Activated naive CD4-positive, alpha-beta T cell treated with anti-CD3 and anti-CD28 coated beads for 36 hours (primary cell): ENCODE results near the gene SLC15A3. TPM values are rescaled to one million over a fixed set of nuclear protein-coding genes. Genes with fewer than 3 reads are reported as not detected.
"Not testable (repeated sequence)": the region's sequence is repeated elsewhere in the genome, so short reads cannot be mapped to it uniquely, and the experiment has no call there.

ENCODE experiments used
- CTCF ChIA-PET: fragments of 350-600 bp; sonication (Branson Sonifier 250); formaldehyde crosslinking; loops from one replicate; lab custom pipeline; 2021; ENCODE audit warnings: antibody characterized with exemption; lab: Charles Lee
- DNase-seq: peaks from one replicate; pipeline ENCODE4 v3.0.0-alpha.2; 2020
- H3K27ac Mint-ChIP-seq: one replicate; pipeline ENCODE4 v1.8.0; 2021; ENCODE audit warnings: mild to moderate bottlenecking, mixed read lengths
- H3K27me3 Mint-ChIP-seq: one replicate; pipeline ENCODE4 v1.8.0; 2021; ENCODE audit warnings: low read depth, mixed read lengths
- H3K36me3 Mint-ChIP-seq: one replicate; pipeline ENCODE4 v1.8.0; 2021; ENCODE audit warnings: low read depth, mixed read lengths
- H3K4me1 Mint-ChIP-seq: one replicate; pipeline ENCODE4 v1.8.0; 2021; ENCODE audit warnings: low read depth, mixed read lengths
- H3K4me3 Mint-ChIP-seq: one replicate; pipeline ENCODE4 v1.8.0; 2021; ENCODE audit warnings: mild to moderate bottlenecking, moderate library complexity, mixed read lengths
- H3K9me3 Mint-ChIP-seq: one replicate; pipeline ENCODE4 v1.8.0; 2021; ENCODE audit warnings: mixed read lengths
- intact Hi-C: fragments of 100-400 bp; cut with micrococcal nuclease; formaldehyde crosslinking; loops from one replicate; pipeline ENCODE4 v1.15.1; 2023
- total RNA-seq, 2 experiments: library from RNA; stranded (reverse); gene quantifications; one replicate each; pipeline ENCODE4 v1.2.3, GENCODE V29; 2021

SLC15A3 gene
- total RNA-seq, 2 experiments from 2014 or later = 5.6 to 5.8 TPM

DNA sequence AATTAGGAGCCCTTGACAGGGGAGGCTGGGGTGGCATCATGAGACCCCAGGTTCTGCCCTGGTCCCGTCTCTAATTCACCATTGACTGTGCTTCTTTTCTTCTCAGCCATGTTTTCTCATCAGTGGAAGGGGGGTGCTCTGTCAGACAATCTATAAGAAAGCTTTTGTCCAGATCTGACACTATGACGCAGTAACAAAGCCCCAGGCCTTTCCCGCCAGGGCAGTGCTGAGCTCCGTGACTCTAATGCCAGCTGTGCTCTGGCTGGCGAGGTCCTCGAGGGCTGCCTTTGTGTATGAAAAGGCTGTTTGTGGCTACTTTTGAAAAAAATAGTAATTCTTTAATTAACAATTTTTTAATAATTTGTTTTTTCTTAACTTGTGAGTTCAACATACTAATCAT is 22.8 kb upstream of the SLC15A3 start:
- peak overlapping the region; percentile 89 for H3K4me3 Mint-ChIP-seq
- peak overlapping the region; percentile 97 for H3K27ac Mint-ChIP-seq
- no peaks in the 10 kb centered on the region for H3K9me3 Mint-ChIP-seq
- H3K36me3 Mint-ChIP-seq = peaks cover 68% of the 10 kb centered on the region
- H3K27me3 Mint-ChIP-seq = no peaks in the 10 kb centered on the region
- peaks cover 51% of the 10 kb centered on the region for H3K4me1 Mint-ChIP-seq
- CTCF ChIA-PET = interaction anchor here (0.6 to 1.4 kb wide), 2 partner anchors 102 to 202 kb away, joined by 3 read pairs; no protein-coding TSS in a partner anchor
- intact Hi-C loops = loop anchor here (1.0 kb wide), 1 partner anchor 12 kb away; no protein-coding TSS in a partner anchor
- peak; percentile 60 for DNase-seq

- H3K4me1 Mint-ChIP-seq = peaks cover 47% of the 10 kb centered on the region
- intact Hi-C loops = loop anchor here (1.0 kb wide), 1 partner anchor 12 kb away; no protein-coding TSS in a partner anchor
- not testable (repeated sequence) for DNase-seq, H3K9me3 Mint-ChIP-seq, H3K27me3 Mint-ChIP-seq
- CTCF ChIA-PET = interaction anchor here (0.9 to 1.4 kb wide), 2 partner anchors 30 to 103 kb away, joined by 3 read pairs; no protein-coding TSS in a partner anchor
- H3K27ac Mint-ChIP-seq = peak overlapping the region; percentile 97
- peaks cover 66% of the 10 kb centered on the region for H3K36me3 Mint-ChIP-seq
- H3K4me3 Mint-ChIP-seq = peak overlapping the region; percentile 89
Measured at GRCh38 chr11:60974316-60974715, 22.3 kb upstream of the SLC15A3 start.

DNA sequence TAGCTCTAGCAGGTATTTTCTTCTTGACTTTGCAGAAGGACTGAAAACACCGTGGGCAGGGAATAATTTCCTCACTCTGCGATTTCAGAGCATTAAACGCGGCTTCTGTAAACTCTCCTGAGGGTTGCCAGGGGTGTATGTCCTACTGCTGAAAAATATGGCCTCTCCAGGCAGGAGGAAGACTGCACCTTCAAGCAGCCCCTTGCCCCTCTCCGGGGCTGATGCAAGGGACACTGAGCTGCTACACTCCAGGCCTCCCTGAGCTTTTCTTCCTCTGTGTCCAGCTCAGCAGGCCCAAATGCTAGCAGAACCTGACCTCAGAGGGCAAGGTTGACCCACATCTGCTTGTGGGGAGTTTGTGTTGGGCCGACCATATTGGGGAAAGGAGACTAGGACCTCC is 21.7 kb upstream of the SLC15A3 start:
- H3K36me3 Mint-ChIP-seq = peaks cover 64% of the 10 kb centered on the region
- intact Hi-C loops = loop anchor here (1.0 kb wide), 1 partner anchor 13 kb away; no protein-coding TSS in a partner anchor
- CTCF ChIA-PET = interaction anchor here (0.9 kb wide), 1 partner anchor 30 kb away, joined by 3 read pairs; no protein-coding TSS in a partner anchor
- no peak for DNase-seq
- H3K4me3 Mint-ChIP-seq = peak overlapping the region; percentile 89
- H3K4me1 Mint-ChIP-seq = peaks cover 41% of the 10 kb centered on the region
- no peaks in the 10 kb centered on the region for H3K27me3 Mint-ChIP-seq
- peak overlapping the region; percentile 97 for H3K27ac Mint-ChIP-seq
- H3K9me3 Mint-ChIP-seq = no peaks in the 10 kb centered on the region

DNA sequence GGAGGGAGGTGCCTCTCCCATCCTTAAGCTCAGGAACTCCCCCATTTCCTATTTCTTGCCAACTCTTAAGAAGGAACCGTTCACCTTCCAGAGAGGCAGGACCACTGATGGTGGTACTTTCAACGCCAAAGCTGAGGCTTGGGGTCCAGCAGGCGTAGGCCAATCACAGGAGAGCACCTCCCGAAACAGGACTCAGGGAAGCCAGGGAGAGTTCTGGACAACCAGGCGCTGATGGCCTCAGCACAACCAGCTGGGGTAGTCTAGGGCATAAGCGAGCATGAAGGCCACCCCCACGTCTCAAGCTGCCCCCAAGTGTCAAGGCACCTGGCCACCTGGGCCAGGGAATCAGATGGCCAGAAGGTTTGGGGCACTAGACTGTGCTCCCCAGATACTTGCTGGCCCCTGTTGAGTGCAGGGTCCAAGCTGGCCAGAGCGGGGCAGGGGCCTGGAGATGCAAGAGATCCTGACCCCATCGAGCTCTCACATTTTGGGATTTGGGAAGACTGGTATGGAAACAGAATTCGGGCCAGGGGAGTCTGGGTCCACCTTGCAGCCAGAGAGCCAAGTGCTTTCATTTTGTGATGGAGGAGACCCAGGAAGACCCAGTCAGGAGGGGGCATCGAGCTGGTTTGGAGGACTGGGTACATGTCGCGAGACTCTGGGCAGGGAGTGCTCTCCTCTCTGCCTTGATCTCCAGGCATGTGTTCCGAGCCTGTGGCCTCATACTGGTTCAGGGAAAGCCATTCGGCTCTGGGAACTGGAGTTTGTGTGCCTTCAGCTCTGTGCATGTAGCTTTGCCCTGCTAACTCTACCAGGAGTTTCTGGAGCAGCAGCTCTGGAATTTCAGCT is 20.4 kb upstream of the SLC15A3 start:
- Mint-ChIP-seq H3K4me1 (peaks cover 28% of the 10 kb centered on the region), H3K27me3 (no peaks in the 10 kb centered on the region), H3K4me3 (peak overlapping the region; percentile 89), H3K9me3 (peaks cover 4% of the 10 kb centered on the region), H3K36me3 (peaks cover 55% of the 10 kb centered on the region), H3K27ac (peak overlapping the region; percentile 97)
- CTCF ChIA-PET = interaction anchor here (0.6 to 1.9 kb wide), 5 partner anchors 18 to 147 kb away, joined by 3 to 6 read pairs (median 3); no protein-coding TSS in a partner anchor
- intact Hi-C loops = loop anchor here (1.0 kb wide), 1 partner anchor 139 kb away; no protein-coding TSS in a partner anchor
- peak; percentile 67 for DNase-seq

DNA sequence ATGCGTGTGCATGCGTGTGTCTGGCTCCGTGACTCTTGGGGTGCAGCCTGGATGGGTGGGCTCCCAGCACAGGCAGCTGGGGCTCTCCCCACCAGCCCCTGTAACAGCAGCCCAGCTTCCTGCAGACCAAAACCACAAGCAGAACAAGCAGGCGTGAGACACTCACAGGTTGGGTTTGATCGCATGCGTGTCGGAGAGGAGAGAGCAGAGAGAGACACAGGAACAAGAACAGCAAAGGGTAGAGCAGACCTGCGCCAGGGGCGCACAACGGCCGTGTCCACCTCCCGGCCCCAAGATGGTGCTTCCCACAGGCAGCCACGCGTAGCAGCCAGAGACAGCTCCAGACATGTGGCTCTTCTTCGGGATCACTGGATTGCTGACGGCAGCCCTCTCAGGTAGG is 19.5 kb upstream of the SLC15A3 start, which contains the start of gene CD6:
TSS of gene CD6 (plus strand) at position 161 of the 400 bp plus-strand sequence. CDS start at position 347, 186 bp downstream.
- peaks cover 48% of the 10 kb centered on the region for H3K36me3 Mint-ChIP-seq
- peaks cover 4% of the 10 kb centered on the region for H3K9me3 Mint-ChIP-seq
- H3K4me3 Mint-ChIP-seq = peak within 1 kb of the TSS; percentile 89
- intact Hi-C loops = loop anchor here (1.0 to 2.0 kb wide), 3 partner anchors 52 to 190 kb away; partner anchors contain the start of gene VPS37C
- CTCF ChIA-PET = interaction anchor here (0.5 to 4.3 kb wide), 12 partner anchors 18 to 1156 kb away, joined by 3 to 28 read pairs (median 4); no protein-coding TSS in a partner anchor
- peaks cover 20% of the 10 kb centered on the region for H3K4me1 Mint-ChIP-seq
- peak; percentile 84 for DNase-seq
- H3K27me3 Mint-ChIP-seq = no peaks in the 10 kb centered on the region
- H3K27ac Mint-ChIP-seq = peak within 1 kb of the TSS; percentile 97

GRCh38 chr11:60970890-60971289 is 18.9 kb upstream of the SLC15A3 start:
- H3K9me3 Mint-ChIP-seq = peaks cover 4% of the 10 kb centered on the region
- CTCF ChIA-PET = interaction anchor here (0.9 to 4.3 kb wide), 19 partner anchors 11 to 159 kb away, joined by 3 to 28 read pairs (median 5); no protein-coding TSS in a partner anchor
- H3K27me3 Mint-ChIP-seq = no peaks in the 10 kb centered on the region
- no peak for DNase-seq
- H3K27ac Mint-ChIP-seq = peak overlapping the region; percentile 97
- peak overlapping the region; percentile 89 for H3K4me3 Mint-ChIP-seq
- intact Hi-C loops = loop anchor here (1.0 to 2.0 kb wide), 10 partner anchors 23 to 216 kb away; partner anchors contain the start of genes PRPF19 and VPS37C
- peaks cover 42% of the 10 kb centered on the region for H3K36me3 Mint-ChIP-seq
- H3K4me1 Mint-ChIP-seq = peaks cover 15% of the 10 kb centered on the region

DNA sequence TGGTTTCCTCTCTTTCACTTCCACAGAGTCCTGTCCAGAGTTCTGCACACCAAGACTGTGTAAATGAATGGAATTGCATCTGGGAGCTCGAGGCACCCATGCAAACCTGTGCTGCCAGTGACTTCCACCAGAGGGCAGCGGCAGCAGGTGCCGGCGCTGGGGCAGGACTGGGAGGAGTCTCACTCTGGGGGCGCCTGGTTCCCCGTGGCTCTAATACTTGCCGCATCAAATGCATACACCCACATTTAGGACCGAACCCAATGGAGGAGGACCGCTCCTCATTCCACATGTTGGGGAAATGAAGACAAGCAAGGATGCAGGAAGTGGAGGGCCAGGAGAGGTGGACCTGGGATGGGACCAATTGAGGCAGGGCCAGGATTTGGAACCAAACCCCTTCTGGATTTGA is 18.4 kb upstream of the SLC15A3 start:
- no peaks in the 10 kb centered on the region for H3K27me3 Mint-ChIP-seq
- H3K4me1 Mint-ChIP-seq = peaks cover 15% of the 10 kb centered on the region
- peaks cover 4% of the 10 kb centered on the region for H3K9me3 Mint-ChIP-seq
- H3K27ac Mint-ChIP-seq = peak overlapping the region; percentile 97
- CTCF ChIA-PET = interaction anchor here (0.8 to 4.3 kb wide), 19 partner anchors 8 to 177 kb away, joined by 3 to 28 read pairs (median 5); no protein-coding TSS in a partner anchor
- DNase-seq = peak; percentile 90
- peak overlapping the region; percentile 89 for H3K4me3 Mint-ChIP-seq
- H3K36me3 Mint-ChIP-seq = peaks cover 40% of the 10 kb centered on the region
- intact Hi-C loops = loop anchor here (1.0 to 2.0 kb wide), 8 partner anchors 24 to 217 kb away; partner anchors contain the start of gene PRPF19

- no peak for DNase-seq
- Mint-ChIP-seq H3K27ac (no peak overlapping the region), H3K9me3 (peaks cover 4% of the 10 kb centered on the region), H3K27me3 (no peaks in the 10 kb centered on the region), H3K36me3 (peaks cover 21% of the 10 kb centered on the region), H3K4me1 (peaks cover 15% of the 10 kb centered on the region), H3K4me3 (no peak overlapping the region)
- intact Hi-C loops = no loop called here
- CTCF ChIA-PET = interaction anchor here (0.6 to 4.3 kb wide), 9 partner anchors 10 to 161 kb away, joined by 3 to 28 read pairs (median 4); no protein-coding TSS in a partner anchor
Measured at GRCh38 chr11:60968223-60968622, 16.2 kb upstream of the SLC15A3 start.

GRCh38 chr11:60966890-60967289 is 14.9 kb upstream of the SLC15A3 start:
- Mint-ChIP-seq H3K4me3 (no peak overlapping the region), H3K27ac (no peak overlapping the region), H3K27me3 (no peaks in the 10 kb centered on the region), H3K36me3 (peaks cover 8% of the 10 kb centered on the region), H3K9me3 (peaks cover 4% of the 10 kb centered on the region), H3K4me1 (peaks cover 15% of the 10 kb centered on the region)
- CTCF ChIA-PET = interaction anchor here (0.9 to 1.4 kb wide), 4 partner anchors 8 to 221 kb away, joined by 3 to 4 read pairs (median 3); no protein-coding TSS in a partner anchor
- no peak for DNase-seq
- intact Hi-C loops = no loop called here

GRCh38 chr11:60964801-60965200 is 12.8 kb upstream of the SLC15A3 start:
- CTCF ChIA-PET = interaction anchor here (1.0 to 1.3 kb wide), 2 partner anchors 49 to 164 kb away, joined by 3 to 5 read pairs; no protein-coding TSS in a partner anchor
- Mint-ChIP-seq H3K27ac (no peak overlapping the region), H3K27me3 (no peaks in the 10 kb centered on the region), H3K9me3 (peaks cover 4% of the 10 kb centered on the region), H3K4me1 (no peaks in the 10 kb centered on the region), H3K4me3 (no peak overlapping the region), H3K36me3 (peaks cover 3% of the 10 kb centered on the region)
- intact Hi-C loops = no loop called here
- DNase-seq = no peak

DNA sequence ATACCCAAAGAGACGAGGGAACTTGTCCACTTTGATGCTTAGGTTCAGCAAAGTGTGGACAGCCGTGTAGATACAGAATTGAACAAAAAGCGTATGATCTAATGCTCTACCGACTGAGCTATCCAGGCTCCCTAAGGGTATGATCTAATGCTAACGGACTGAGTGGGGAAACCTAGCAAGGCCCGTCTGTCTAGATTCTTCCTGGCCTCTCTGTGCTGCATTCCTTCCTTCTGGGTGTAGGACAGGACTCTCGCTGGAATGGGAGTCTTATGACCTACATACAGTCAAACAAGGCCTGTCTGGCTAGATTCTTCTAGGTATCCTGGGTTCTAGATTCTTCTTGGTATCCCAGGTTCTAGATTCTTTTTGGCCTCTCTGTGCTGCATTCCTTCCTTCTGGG is 8.4 kb upstream of the SLC15A3 start:
- intact Hi-C loops = no loop called here
- Mint-ChIP-seq H3K36me3 (no peaks in the 10 kb centered on the region), H3K9me3 (no peaks in the 10 kb centered on the region), H3K4me3 (no peak overlapping the region), H3K4me1 (no peaks in the 10 kb centered on the region), H3K27me3 (no peaks in the 10 kb centered on the region), H3K27ac (no peak overlapping the region)
- CTCF ChIA-PET = interaction anchor here (2.8 kb wide), 1 partner anchor 10 kb away, joined by 7 read pairs; no protein-coding TSS in a partner anchor
- no peak for DNase-seq
